ENCODE measurements around the gene PLEKHG4. TPM values are rescaled to one million over a fixed set of nuclear protein-coding genes. Genes with fewer than 3 reads are reported as not detected.

Gene PLEKHG4
- total RNA-seq, 2 experiments from 2014 or later, result 13.1 to 14.0 TPM

- H3K4me3 Mint-ChIP-seq, result no peak overlapping the region
- ATAC-seq (ENCODE audit: poor library complexity) (no peak), DNase-seq (peak in 1 of 14 experiments; percentile 6)
- no peaks in the 10 kb centered on the region for H3K36me3 ChIP-seq (ENCODE audit: insufficient read depth, low read length)
- no peak overlapping the region for H3K27ac Mint-ChIP-seq
- H3K36me3 Mint-ChIP-seq (ENCODE audit: low read depth), result no peaks in the 10 kb centered on the region
- no peaks in the 10 kb centered on the region for H3K9me3 ChIP-seq (ENCODE audit: control insufficient read depth in 1 of 2, insufficient read depth in 1 of 2, low read length in 2 of 2)
- no peaks in the 10 kb centered on the region for H3K9me3 Mint-ChIP-seq
- no peak overlapping the region for H3K4me3 ChIP-seq (ENCODE audit: low read length)
- peaks cover 18% of the 10 kb centered on the region for H3K4me1 Mint-ChIP-seq (ENCODE audit: low read depth)
- peaks cover 22% of the 10 kb centered on the region for H3K4me1 ChIP-seq (ENCODE audit: insufficient read depth, low read length)
- H3K27ac ChIP-seq (ENCODE audit: low read depth in 1 of 2, low read length in 2 of 2), result no peak overlapping the region
- peaks cover 21% of the 10 kb centered on the region for H3K27me3 Mint-ChIP-seq
- ChIA-PET POLR2A (interaction anchor here (0.6 kb wide), 1 partner anchor 95 kb away, joined by 5 read pairs; no protein-coding TSS in a partner anchor), CTCF (interaction anchor here (0.6 kb wide), 1 partner anchor 159 kb away, joined by 7 read pairs; no protein-coding TSS in a partner anchor)
- H3K27me3 ChIP-seq (ENCODE audit: control insufficient read depth in 1 of 2, insufficient read depth in 2 of 2, low read length in 2 of 2), result peaks cover 6 to 7% of the 10 kb centered on the region in 2 experiments
- intact Hi-C loops (cut with DNase I, micrococcal nuclease), result no loop called here
- TF ChIP-seq CTCF (IDR thresholded peaks at IDR 0.05), result no peak
These were observed 26.5 kb upstream of the PLEKHG4 start for GRCh38 chr16:67252609-67253497.

GRCh38 chr16:67254801-67255552 is 24.4 kb upstream of the PLEKHG4 start:
- no peaks in the 10 kb centered on the region for H3K9me3 Mint-ChIP-seq
- H3K4me1 ChIP-seq (ENCODE audit: insufficient read depth, low read length), result peaks cover 1% of the 10 kb centered on the region
- ATAC-seq (ENCODE audit: poor library complexity) (no peak), DNase-seq (peak in 1 of 14 experiments; percentile 6)
- intact Hi-C loops (cut with DNase I, micrococcal nuclease), result no loop called here
- H3K27me3 ChIP-seq (ENCODE audit: control insufficient read depth in 1 of 2, insufficient read depth in 2 of 2, low read length in 2 of 2), result peaks cover 5 to 7% of the 10 kb centered on the region in 2 experiments
- CTCF ChIA-PET, result no interaction called here
- no peak overlapping the region for H3K4me3 Mint-ChIP-seq
- no peak overlapping the region for H3K4me3 ChIP-seq (ENCODE audit: low read length)
- TF ChIP-seq CTCF (IDR thresholded peaks at IDR 0.05), result no peak
- H3K27ac Mint-ChIP-seq, result no peak overlapping the region
- POLR2A ChIA-PET, result no interaction called here
- H3K27ac ChIP-seq (ENCODE audit: low read depth in 1 of 2, low read length in 2 of 2), result no peak overlapping the region
- H3K27me3 Mint-ChIP-seq, result peaks cover 24% of the 10 kb centered on the region
- no peaks in the 10 kb centered on the region for H3K36me3 Mint-ChIP-seq (ENCODE audit: low read depth)
- H3K4me1 Mint-ChIP-seq (ENCODE audit: low read depth), result peaks cover 4% of the 10 kb centered on the region
- H3K36me3 ChIP-seq (ENCODE audit: insufficient read depth, low read length), result no peaks in the 10 kb centered on the region
- H3K9me3 ChIP-seq (ENCODE audit: control insufficient read depth in 1 of 2, insufficient read depth in 1 of 2, low read length in 2 of 2), result no peaks in the 10 kb centered on the region

GRCh38 chr16:67255553-67256221 is 23.6 kb upstream of the PLEKHG4 start:
- H3K9me3 Mint-ChIP-seq, result no peaks in the 10 kb centered on the region
- no peak for ATAC-seq (ENCODE audit: poor library complexity)
- no peaks in the 10 kb centered on the region for H3K4me1 Mint-ChIP-seq (ENCODE audit: low read depth)
- TF ChIP-seq CTCF (IDR thresholded peaks at IDR 0.05), result no peak
- no peak overlapping the region for H3K27ac Mint-ChIP-seq
- intact Hi-C loops (cut with DNase I, micrococcal nuclease), result no loop called here
- Histone ChIP-seq H3K36me3 (ENCODE audit: insufficient read depth, low read length) (no peaks in the 10 kb centered on the region), H3K9me3 (ENCODE audit: control insufficient read depth in 1 of 2, insufficient read depth in 1 of 2, low read length in 2 of 2) (no peaks in the 10 kb centered on the region), H3K27me3 (ENCODE audit: control insufficient read depth in 1 of 2, insufficient read depth in 2 of 2, low read length in 2 of 2) (peaks cover 0 to 7% of the 10 kb centered on the region in 2 experiments), H3K4me3 (ENCODE audit: low read length) (no peak overlapping the region), H3K4me1 (ENCODE audit: insufficient read depth, low read length) (no peaks in the 10 kb centered on the region), H3K27ac (ENCODE audit: low read depth in 1 of 2, low read length in 2 of 2) (no peak overlapping the region)
- ChIA-PET POLR2A (no interaction called here), CTCF (no interaction called here)
- peak in 1 of 14 experiments; percentile 15 for DNase-seq
- H3K27me3 Mint-ChIP-seq, result peaks cover 21% of the 10 kb centered on the region
- H3K36me3 Mint-ChIP-seq (ENCODE audit: low read depth), result no peaks in the 10 kb centered on the region
- no peak overlapping the region for H3K4me3 Mint-ChIP-seq
